Immature natural killer cell (primary cell): ENCODE data around the gene MPG. TPM values are rescaled to one million over a fixed set of nuclear protein-coding genes. Genes with fewer than 3 reads are reported as not detected.
A peak's percentile ranks its signal among the peaks of the same experiment; 100 is the strongest.

ENCODE experiments used
- DNase-seq, 3 donors: peaks; one replicate each; pipeline ENCODE4 v3.0.0; 2022; ENCODE audit warnings: mixed read lengths in 1 of 3
- H3K27ac Mint-ChIP-seq, 6 donors: one replicate each; pipeline ENCODE4 v1.8.0; 2020; ENCODE audit warnings: mixed read lengths in 6 of 6, mild to moderate bottlenecking in 5 of 6, inconsistent platforms in 4 of 6, moderate library complexity in 3 of 6
- H3K27me3 Mint-ChIP-seq, 3 donors: one replicate each; pipeline ENCODE4 v1.8.0; 2020 to 2021; ENCODE audit warnings: low read depth in 3 of 3, mild to moderate bottlenecking in 3 of 3, mixed read lengths in 3 of 3, moderate library complexity in 3 of 3, inconsistent platforms in 1 of 3
- H3K36me3 Mint-ChIP-seq, 3 donors: one replicate each; pipeline ENCODE4 v1.8.0; 2020; ENCODE audit warnings: mixed read lengths in 3 of 3, inconsistent platforms in 2 of 3, mild to moderate bottlenecking in 2 of 3
- H3K4me1 Mint-ChIP-seq, 2 donors: one replicate each; pipeline ENCODE4 v1.8.0; 2020; ENCODE audit warnings: inconsistent platforms in 2 of 2, mild to moderate bottlenecking in 2 of 2, mixed read lengths in 2 of 2, moderate library complexity in 1 of 2
- H3K4me3 Mint-ChIP-seq, 5 donors: one replicate each; pipeline ENCODE4 v1.8.0; 2020; ENCODE audit warnings: mild to moderate bottlenecking in 5 of 5, mixed read lengths in 5 of 5, inconsistent platforms in 3 of 5, moderate library complexity in 3 of 5
- H3K9me3 Mint-ChIP-seq, 6 donors: one replicate each; pipeline ENCODE4 v1.8.0; 2020; ENCODE audit warnings: mild to moderate bottlenecking in 6 of 6, mixed read lengths in 6 of 6, inconsistent platforms in 4 of 6, moderate library complexity in 3 of 6
- polyA plus RNA-seq, 3 donors: library from polyadenylated mRNA; unstranded; fragments of 300-500 nt; fragmentation: Illumina TruSeq; gene quantifications; one replicate each; pipeline ENCODE4 v1.2.3, GENCODE V29; 2021

MPG gene
- polyA plus RNA-seq, 3 donors from 2014 or later: 96.0 to 134 (median 106) TPM

- DNase-seq: peak; percentile 78 to 81 (median 78)
- Mint-ChIP-seq H3K36me3 (no peaks in the 10 kb centered on the region), H3K9me3 (no peaks in the 10 kb centered on the region), H3K27me3 (peaks cover 2 to 6% (median 5%) of the 10 kb centered on the region in 3 donors), H3K4me3 (no peak overlapping the region), H3K4me1 (peaks cover 0 to 3% of the 10 kb centered on the region in 2 donors), H3K27ac (no peak overlapping the region)
Measured at GRCh38 chr16:65745-66144, 12.3 kb upstream of the MPG start.

GRCh38 chr16:66309-67182 lies 11.5 kb upstream of the MPG start:
- no peak for DNase-seq
- Mint-ChIP-seq H3K36me3 (no peaks in the 10 kb centered on the region), H3K27me3 (peaks cover 3 to 6% (median 6%) of the 10 kb centered on the region in 3 donors)

GRCh38 chr16:67183-67791 lies 10.7 kb upstream of the MPG start:
- no peaks in the 10 kb centered on the region for H3K36me3 Mint-ChIP-seq
- no peak for DNase-seq
- H3K4me1 Mint-ChIP-seq: peaks cover 0 to 3% of the 10 kb centered on the region in 2 donors
- H3K9me3 Mint-ChIP-seq: no peaks in the 10 kb centered on the region
- peaks cover 3 to 8% (median 6%) of the 10 kb centered on the region in 3 donors for H3K27me3 Mint-ChIP-seq
- no peak overlapping the region for H3K4me3 Mint-ChIP-seq
- no peak overlapping the region for H3K27ac Mint-ChIP-seq

More at GRCh38 chr16:66309-67182, 11.5 kb upstream of the MPG start:
- no peak overlapping the region for H3K27ac Mint-ChIP-seq
- peaks cover 0 to 3% of the 10 kb centered on the region in 2 donors for H3K4me1 Mint-ChIP-seq
- H3K4me3 Mint-ChIP-seq: no peak overlapping the region
- H3K9me3 Mint-ChIP-seq: no peaks in the 10 kb centered on the region

GRCh38 chr16:67884-68789 lies 9.9 kb upstream of the MPG start:
- H3K27ac Mint-ChIP-seq: no peak overlapping the region
- peaks cover 0 to 3% (median 0%) of the 10 kb centered on the region in 3 donors for H3K36me3 Mint-ChIP-seq
- H3K9me3 Mint-ChIP-seq: no peaks in the 10 kb centered on the region
- H3K27me3 Mint-ChIP-seq: peaks cover 3 to 11% (median 6%) of the 10 kb centered on the region in 3 donors
- no peak for DNase-seq
- H3K4me3 Mint-ChIP-seq: no peak overlapping the region
- peaks cover 5 to 7% of the 10 kb centered on the region in 2 donors for H3K4me1 Mint-ChIP-seq

GRCh38 chr16:69181-69580 lies 8.8 kb upstream of the MPG start:
- DNase-seq: no peak
- Mint-ChIP-seq H3K27me3 (peaks cover 5 to 17% (median 14%) of the 10 kb centered on the region in 3 donors), H3K27ac (no peak overlapping the region), H3K4me1 (peaks cover 7 to 8% of the 10 kb centered on the region in 2 donors), H3K4me3 (no peak overlapping the region), H3K9me3 (no peaks in the 10 kb centered on the region), H3K36me3 (peaks cover 0 to 3% (median 0%) of the 10 kb centered on the region in 3 donors)

GRCh38 chr16:71210-71539 lies 6.8 kb upstream of the MPG start:
- no peak for DNase-seq
- Mint-ChIP-seq H3K27me3 (peaks cover 5 to 19% (median 13%) of the 10 kb centered on the region in 3 donors), H3K27ac (no peak overlapping the region), H3K36me3 (peaks cover 0 to 3% (median 0%) of the 10 kb centered on the region in 3 donors), H3K4me3 (no peak overlapping the region), H3K4me1 (peaks cover 9 to 12% of the 10 kb centered on the region in 2 donors), H3K9me3 (no peaks in the 10 kb centered on the region)

GRCh38 chr16:71540-72401 lies 6.3 kb upstream of the MPG start:
- no peaks in the 10 kb centered on the region for H3K9me3 Mint-ChIP-seq
- H3K4me3 Mint-ChIP-seq: no peak overlapping the region
- peaks cover 15 to 18% of the 10 kb centered on the region in 2 donors for H3K4me1 Mint-ChIP-seq
- H3K27me3 Mint-ChIP-seq: peaks cover 5 to 20% (median 13%) of the 10 kb centered on the region in 3 donors
- peaks cover 0 to 3% (median 0%) of the 10 kb centered on the region in 3 donors for H3K36me3 Mint-ChIP-seq
- DNase-seq: no peak
- no peak overlapping the region for H3K27ac Mint-ChIP-seq

GRCh38 chr16:72561-73548 lies 5.2 kb upstream of the MPG start, which contains the start of gene RHBDF1:
Gene RHBDF1, minus strand, starts transcription at chr16:72631. Its CDS starts 7,616 bp downstream, at chr16:65015.
- Mint-ChIP-seq H3K36me3 (peaks cover 0 to 3% (median 0%) of the 10 kb centered on the region in 3 donors), H3K4me3 (peak within 1 kb of the TSS; percentile 64 to 75 (median 72)), H3K27me3 (peaks cover 5 to 18% (median 13%) of the 10 kb centered on the region in 3 donors), H3K4me1 (peaks cover 22 to 23% of the 10 kb centered on the region in 2 donors), H3K9me3 (no peaks in the 10 kb centered on the region), H3K27ac (peak within 1 kb of the TSS in 2 of 6 donors; percentile 13 to 34)
- DNase-seq: no peak

GRCh38 chr16:74051-74746 lies 3.8 kb upstream of the MPG start:
- no peak for DNase-seq
- Mint-ChIP-seq H3K9me3 (no peaks in the 10 kb centered on the region), H3K4me3 (peak overlapping the region in 1 of 5 donors; percentile 28), H3K27me3 (peaks cover 5 to 20% (median 13%) of the 10 kb centered on the region in 3 donors), H3K4me1 (peaks cover 30 to 31% of the 10 kb centered on the region in 2 donors), H3K36me3 (peaks cover 0 to 3% (median 0%) of the 10 kb centered on the region in 3 donors), H3K27ac (no peak overlapping the region)

GRCh38 chr16:74747-75334 lies 3.2 kb upstream of the MPG start:
- H3K4me3 Mint-ChIP-seq: peak overlapping the region in 1 of 5 donors; percentile 18
- H3K36me3 Mint-ChIP-seq: peaks cover 0 to 3% (median 0%) of the 10 kb centered on the region in 3 donors
- peak overlapping the region in 1 of 6 donors; percentile 78 for H3K27ac Mint-ChIP-seq
- no peaks in the 10 kb centered on the region for H3K9me3 Mint-ChIP-seq
- peaks cover 5 to 21% (median 13%) of the 10 kb centered on the region in 3 donors for H3K27me3 Mint-ChIP-seq
- DNase-seq: no peak
- H3K4me1 Mint-ChIP-seq: peaks cover 36 to 37% of the 10 kb centered on the region in 2 donors
